ENCODE data around the gene USHBP1. TPM values are rescaled to one million over a fixed set of nuclear protein-coding genes. Genes with fewer than 3 reads are reported as not detected.

USHBP1 gene
- total and polyA plus RNA-seq, 2 of the 13 experiments (the other 11 are each of a cell fraction or from before 2014, with no cell fraction given) = 0.15 to 1.5 TPM

DNA sequence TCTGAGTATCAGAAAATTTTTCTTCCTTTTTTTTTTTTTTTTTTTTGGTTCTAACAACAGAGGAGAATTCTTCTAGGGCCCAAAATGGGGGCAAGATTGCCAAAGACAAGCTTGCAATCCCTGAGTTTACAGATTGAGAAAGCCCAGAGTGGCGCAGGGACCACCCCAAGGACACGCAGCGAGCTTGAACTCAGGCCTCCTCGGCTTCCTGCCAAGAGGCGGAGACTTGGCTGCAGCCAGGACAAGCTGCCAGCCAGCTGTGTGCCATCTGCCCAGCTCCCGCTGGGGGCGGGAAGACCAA lies 40.6 kb upstream of the USHBP1 start (continued):
- TF ChIP-seq, protein P1, sequence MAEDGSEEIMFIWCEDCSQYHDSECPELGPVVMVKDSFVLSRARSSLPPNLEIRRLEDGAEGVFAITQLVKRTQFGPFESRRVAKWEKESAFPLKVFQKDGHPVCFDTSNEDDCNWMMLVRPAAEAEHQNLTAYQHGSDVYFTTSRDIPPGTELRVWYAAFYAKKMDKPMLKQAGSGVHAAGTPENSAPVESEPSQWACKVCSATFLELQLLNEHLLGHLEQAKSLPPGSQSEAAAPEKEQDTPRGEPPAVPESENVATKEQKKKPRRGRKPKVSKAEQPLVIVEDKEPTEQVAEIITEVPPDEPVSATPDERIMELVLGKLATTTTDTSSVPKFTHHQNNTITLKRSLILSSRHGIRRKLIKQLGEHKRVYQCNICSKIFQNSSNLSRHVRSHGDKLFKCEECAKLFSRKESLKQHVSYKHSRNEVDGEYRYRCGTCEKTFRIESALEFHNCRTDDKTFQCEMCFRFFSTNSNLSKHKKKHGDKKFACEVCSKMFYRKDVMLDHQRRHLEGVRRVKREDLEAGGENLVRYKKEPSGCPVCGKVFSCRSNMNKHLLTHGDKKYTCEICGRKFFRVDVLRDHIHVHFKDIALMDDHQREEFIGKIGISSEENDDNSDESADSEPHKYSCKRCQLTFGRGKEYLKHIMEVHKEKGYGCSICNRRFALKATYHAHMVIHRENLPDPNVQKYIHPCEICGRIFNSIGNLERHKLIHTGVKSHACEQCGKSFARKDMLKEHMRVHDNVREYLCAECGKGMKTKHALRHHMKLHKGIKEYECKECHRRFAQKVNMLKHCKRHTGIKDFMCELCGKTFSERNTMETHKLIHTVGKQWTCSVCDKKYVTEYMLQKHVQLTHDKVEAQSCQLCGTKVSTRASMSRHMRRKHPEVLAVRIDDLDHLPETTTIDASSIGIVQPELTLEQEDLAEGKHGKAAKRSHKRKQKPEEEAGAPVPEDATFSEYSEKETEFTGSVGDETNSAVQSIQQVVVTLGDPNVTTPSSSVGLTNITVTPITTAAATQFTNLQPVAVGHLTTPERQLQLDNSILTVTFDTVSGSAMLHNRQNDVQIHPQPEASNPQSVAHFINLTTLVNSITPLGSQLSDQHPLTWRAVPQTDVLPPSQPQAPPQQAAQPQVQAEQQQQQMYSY (CRISPR knock-in tag; IDR thresholded peaks at IDR 0.05) = no peak
- TF ChIP-seq ATF1 (CRISPR knock-in tag; IDR thresholded peaks at IDR 0.05) = no peak
- TF ChIP-seq, protein P2, sequence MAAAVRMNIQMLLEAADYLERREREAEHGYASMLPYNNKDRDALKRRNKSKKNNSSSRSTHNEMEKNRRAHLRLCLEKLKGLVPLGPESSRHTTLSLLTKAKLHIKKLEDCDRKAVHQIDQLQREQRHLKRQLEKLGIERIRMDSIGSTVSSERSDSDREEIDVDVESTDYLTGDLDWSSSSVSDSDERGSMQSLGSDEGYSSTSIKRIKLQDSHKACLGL (CRISPR knock-in tag; IDR thresholded peaks at IDR 0.05) = no peak
- peak; percentile 17; the same call in 1 of the 2 replicates for TF ChIP-seq KDM5B (CRISPR knock-in tag; IDR thresholded peaks at IDR 0.05; ENCODE audit: borderline replicate concordance)
- no peak for TF ChIP-seq REXO4 (CRISPR knock-in tag; IDR thresholded peaks at IDR 0.05; ENCODE audit: borderline replicate concordance)
- TF ChIP-seq, protein P3, sequence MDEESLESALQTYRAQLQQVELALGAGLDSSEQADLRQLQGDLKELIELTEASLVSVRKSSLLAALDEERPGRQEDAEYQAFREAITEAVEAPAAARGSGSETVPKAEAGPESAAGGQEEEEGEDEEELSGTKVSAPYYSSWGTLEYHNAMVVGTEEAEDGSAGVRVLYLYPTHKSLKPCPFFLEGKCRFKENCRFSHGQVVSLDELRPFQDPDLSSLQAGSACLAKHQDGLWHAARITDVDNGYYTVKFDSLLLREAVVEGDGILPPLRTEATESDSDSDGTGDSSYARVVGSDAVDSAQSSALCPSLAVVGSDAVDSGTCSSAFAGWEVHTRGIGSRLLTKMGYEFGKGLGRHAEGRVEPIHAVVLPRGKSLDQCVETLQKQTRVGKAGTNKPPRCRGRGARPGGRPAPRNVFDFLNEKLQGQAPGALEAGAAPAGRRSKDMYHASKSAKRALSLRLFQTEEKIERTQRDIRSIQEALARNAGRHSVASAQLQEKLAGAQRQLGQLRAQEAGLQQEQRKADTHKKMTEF (CRISPR knock-in tag; IDR thresholded peaks at IDR 0.05) = no peak
- TF ChIP-seq, protein P4, sequence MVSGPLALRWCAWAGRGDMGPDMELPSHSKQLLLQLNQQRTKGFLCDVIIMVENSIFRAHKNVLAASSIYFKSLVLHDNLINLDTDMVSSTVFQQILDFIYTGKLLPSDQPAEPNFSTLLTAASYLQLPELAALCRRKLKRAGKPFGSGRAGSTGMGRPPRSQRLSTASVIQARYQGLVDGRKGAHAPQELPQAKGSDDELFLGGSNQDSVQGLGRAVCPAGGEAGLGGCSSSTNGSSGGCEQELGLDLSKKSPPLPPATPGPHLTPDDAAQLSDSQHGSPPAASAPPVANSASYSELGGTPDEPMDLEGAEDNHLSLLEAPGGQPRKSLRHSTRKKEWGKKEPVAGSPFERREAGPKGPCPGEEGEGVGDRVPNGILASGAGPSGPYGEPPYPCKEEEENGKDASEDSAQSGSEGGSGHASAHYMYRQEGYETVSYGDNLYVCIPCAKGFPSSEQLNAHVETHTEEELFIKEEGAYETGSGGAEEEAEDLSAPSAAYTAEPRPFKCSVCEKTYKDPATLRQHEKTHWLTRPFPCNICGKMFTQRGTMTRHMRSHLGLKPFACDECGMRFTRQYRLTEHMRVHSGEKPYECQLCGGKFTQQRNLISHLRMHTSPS (CRISPR knock-in tag; IDR thresholded peaks at IDR 0.05; ENCODE audit: low read depth) = no peak; the same call in none of the 2 replicates
- TF ChIP-seq ZNF260 (CRISPR knock-in tag; IDR thresholded peaks at IDR 0.05; ENCODE audit: borderline replicate concordance, low read depth) = no peak
- no peak for TF ChIP-seq TMF1 (CRISPR knock-in tag; IDR thresholded peaks at IDR 0.05; ENCODE audit: low read depth)
- TF ChIP-seq, protein P5, sequence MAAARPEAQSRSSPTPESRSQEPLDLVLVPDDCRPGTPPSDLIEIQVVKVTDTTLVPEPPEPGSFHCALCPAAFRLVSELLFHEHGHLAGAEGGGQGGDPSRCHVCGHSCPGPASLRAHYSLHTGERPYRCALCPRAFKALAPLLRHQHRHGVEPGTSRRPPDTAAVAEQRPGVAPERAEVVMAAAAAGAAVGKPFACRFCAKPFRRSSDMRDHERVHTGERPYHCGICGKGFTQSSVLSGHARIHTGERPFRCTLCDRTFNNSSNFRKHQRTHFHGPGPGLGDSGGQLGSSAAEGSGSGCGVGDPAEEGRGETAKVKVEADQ (CRISPR knock-in tag; IDR thresholded peaks at IDR 0.05; ENCODE audit: borderline replicate concordance) = no peak
- TF ChIP-seq U2AF1 (optimal IDR thresholded peaks at IDR 0.05; ENCODE audit: low read depth, low read length) = no peak
- TF ChIP-seq, protein P6, sequence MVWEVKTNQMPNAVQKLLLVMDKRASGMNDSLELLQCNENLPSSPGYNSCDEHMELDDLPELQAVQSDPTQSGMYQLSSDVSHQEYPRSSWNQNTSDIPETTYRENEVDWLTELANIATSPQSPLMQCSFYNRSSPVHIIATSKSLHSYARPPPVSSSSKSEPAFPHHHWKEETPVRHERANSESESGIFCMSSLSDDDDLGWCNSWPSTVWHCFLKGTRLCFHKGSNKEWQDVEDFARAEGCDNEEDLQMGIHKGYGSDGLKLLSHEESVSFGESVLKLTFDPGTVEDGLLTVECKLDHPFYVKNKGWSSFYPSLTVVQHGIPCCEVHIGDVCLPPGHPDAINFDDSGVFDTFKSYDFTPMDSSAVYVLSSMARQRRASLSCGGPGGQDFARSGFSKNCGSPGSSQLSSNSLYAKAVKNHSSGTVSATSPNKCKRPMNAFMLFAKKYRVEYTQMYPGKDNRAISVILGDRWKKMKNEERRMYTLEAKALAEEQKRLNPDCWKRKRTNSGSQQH (CRISPR knock-in tag; IDR thresholded peaks at IDR 0.05; ENCODE audit: low read depth) = no peak
- no peak for TF ChIP-seq NCOA5 (CRISPR knock-in tag; IDR thresholded peaks at IDR 0.05)
- TF ChIP-seq TRIM24 (CRISPR knock-in tag; IDR thresholded peaks at IDR 0.05) = no peak
- no peak for TF ChIP-seq JUNB (CRISPR knock-in tag; IDR thresholded peaks at IDR 0.05; ENCODE audit: borderline replicate concordance)
- TF ChIP-seq, protein P7, sequence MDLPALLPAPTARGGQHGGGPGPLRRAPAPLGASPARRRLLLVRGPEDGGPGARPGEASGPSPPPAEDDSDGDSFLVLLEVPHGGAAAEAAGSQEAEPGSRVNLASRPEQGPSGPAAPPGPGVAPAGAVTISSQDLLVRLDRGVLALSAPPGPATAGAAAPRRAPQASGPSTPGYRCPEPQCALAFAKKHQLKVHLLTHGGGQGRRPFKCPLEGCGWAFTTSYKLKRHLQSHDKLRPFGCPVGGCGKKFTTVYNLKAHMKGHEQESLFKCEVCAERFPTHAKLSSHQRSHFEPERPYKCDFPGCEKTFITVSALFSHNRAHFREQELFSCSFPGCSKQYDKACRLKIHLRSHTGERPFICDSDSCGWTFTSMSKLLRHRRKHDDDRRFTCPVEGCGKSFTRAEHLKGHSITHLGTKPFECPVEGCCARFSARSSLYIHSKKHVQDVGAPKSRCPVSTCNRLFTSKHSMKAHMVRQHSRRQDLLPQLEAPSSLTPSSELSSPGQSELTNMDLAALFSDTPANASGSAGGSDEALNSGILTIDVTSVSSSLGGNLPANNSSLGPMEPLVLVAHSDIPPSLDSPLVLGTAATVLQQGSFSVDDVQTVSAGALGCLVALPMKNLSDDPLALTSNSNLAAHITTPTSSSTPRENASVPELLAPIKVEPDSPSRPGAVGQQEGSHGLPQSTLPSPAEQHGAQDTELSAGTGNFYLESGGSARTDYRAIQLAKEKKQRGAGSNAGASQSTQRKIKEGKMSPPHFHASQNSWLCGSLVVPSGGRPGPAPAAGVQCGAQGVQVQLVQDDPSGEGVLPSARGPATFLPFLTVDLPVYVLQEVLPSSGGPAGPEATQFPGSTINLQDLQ (CRISPR knock-in tag; IDR thresholded peaks at IDR 0.05) = no peak
- no peak for TF ChIP-seq ZNF550 (CRISPR knock-in tag; IDR thresholded peaks at IDR 0.05; ENCODE audit: borderline replicate concordance)
- no peak for TF ChIP-seq ZNF777 (CRISPR knock-in tag; IDR thresholded peaks at IDR 0.05)

Measured in HepG2 (cell line).